Muscle of leg (tissue), 11 donors: Measurements from ENCODE around the gene IL3. TPM values are rescaled to one million over a fixed set of nuclear protein-coding genes. Genes with fewer than 3 reads are reported as not detected.

Source experiments
- DNase-seq: peaks from one replicate; pipeline ENCODE4 v3.0.0; 2013
- H3K27ac ChIP-seq: one replicate; pipeline ENCODE4 v1.5.1; 2013; ENCODE audit warnings: mild to moderate bottlenecking, low read length, control low read depth
- H3K27me3 ChIP-seq: one replicate; pipeline ENCODE4 v1.6.1; 2013; ENCODE audit warnings: low read length; ENCODE audit not compliant: control insufficient read depth, insufficient read depth
- H3K36me3 ChIP-seq: one replicate; pipeline ENCODE4 v1.6.1; 2013; ENCODE audit warnings: low read length; ENCODE audit not compliant: control insufficient read depth, insufficient read depth
- H3K4me1 ChIP-seq: one replicate; pipeline ENCODE4 v1.6.1; 2013; ENCODE audit warnings: low read length; ENCODE audit not compliant: control insufficient read depth, insufficient read depth
- H3K4me3 ChIP-seq: one replicate; pipeline ENCODE4 v1.5.1; 2013; ENCODE audit warnings: low read length, control low read depth
- H3K9me3 ChIP-seq: replicated peaks from 2 replicates; pipeline ENCODE4 v1.6.1; 2013; ENCODE audit warnings: low read depth, low read length; ENCODE audit not compliant: control insufficient read depth
- WGBS: methylation state at CpG from one replicate; pipeline ENCODE4 v1.1.5; 2013; ENCODE audit warnings: missing lambda C conversion rate; ENCODE audit not compliant: insufficient coverage; 5-methylcytosine and 5-hydroxymethylcytosine counted together
- polyA plus RNA-seq, 8 donors: library from polyadenylated mRNA; unstranded; fragments of 120-200 nt; gene quantifications; one replicate each; pipeline versions ENCODE4 v1.2.1 to v1.2.3, GENCODE V29; 2013; ENCODE audit warnings: inconsistent platforms in 1 of 8, low replicate concordance in 1 of 8; ENCODE audit not compliant: insufficient read length in 8 of 8, insufficient read depth in 1 of 8
- total RNA-seq: library from RNA; stranded (reverse); fragments of 120-200 nt; gene quantifications from one replicate; pipeline ENCODE4 v1.2.4, GENCODE V29; 2013

The IL3 gene
- total and polyA plus RNA-seq, 9 donors: not detected

DNA sequence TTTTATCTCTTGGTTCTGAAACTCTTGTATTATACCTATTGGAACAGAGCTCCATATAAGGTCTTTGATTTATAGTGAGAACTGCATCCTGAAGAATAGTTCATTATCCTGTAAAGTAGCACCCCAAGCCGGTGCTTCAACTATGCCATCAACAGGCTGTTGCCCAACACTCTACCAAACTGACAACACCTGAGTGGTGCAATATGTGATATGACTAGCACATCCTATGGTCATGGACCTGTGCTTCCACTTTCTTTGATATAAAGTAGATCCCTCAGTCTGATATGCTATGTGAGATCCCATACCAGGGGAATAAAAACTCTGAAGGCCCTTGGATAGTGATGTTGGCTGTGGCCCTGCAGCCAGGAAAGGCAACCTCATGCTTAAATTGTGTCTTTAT, 28.9 kb downstream of the IL3 start:
- Histone ChIP-seq H3K4me1 (peaks cover 36% of the 10 kb centered on the region), H3K4me3 (no peak overlapping the region), H3K36me3 (no peaks in the 10 kb centered on the region), H3K27ac (no peak overlapping the region), H3K9me3 (no peaks in the 10 kb centered on the region), H3K27me3 (no peaks in the 10 kb centered on the region)
- no CpG with 5 or more reads among the region's 1 CpG for WGBS
- no peak for DNase-seq

DNA sequence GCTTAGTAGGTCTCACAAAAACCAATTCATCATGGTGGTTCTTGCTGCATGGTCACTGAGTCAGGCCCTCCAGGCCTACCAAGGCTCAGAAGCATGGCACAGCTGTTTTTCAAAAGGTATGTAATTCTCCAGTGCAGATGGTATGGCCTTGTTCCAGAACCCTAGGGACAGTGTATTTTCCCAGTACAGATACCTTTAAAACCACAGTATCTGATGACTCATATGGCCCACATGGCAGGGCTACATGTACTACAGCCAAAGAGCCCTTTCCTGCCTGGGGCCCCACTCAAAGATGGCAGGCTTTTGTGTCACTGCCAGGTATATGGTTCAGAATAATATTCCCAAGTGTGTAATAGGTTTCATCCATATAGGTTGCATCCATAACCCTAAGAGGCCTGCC, 29.7 kb downstream of the IL3 start:
- Histone ChIP-seq H3K9me3 (no peaks in the 10 kb centered on the region), H3K4me3 (no peak overlapping the region), H3K36me3 (no peaks in the 10 kb centered on the region), H3K27ac (no peak overlapping the region), H3K4me1 (peaks cover 43% of the 10 kb centered on the region), H3K27me3 (no peaks in the 10 kb centered on the region)
- DNase-seq: no peak

GRCh38 chr5:132093271-132093670, 32.8 kb downstream of the IL3 start:
- Histone ChIP-seq H3K9me3 (no peaks in the 10 kb centered on the region), H3K27ac (no peak overlapping the region), H3K27me3 (no peaks in the 10 kb centered on the region), H3K36me3 (no peaks in the 10 kb centered on the region), H3K4me3 (no peak overlapping the region), H3K4me1 (peaks cover 24% of the 10 kb centered on the region)
- peak; percentile 43 for DNase-seq
- 80% methylated on average over 1 of the region's 3 CpGs for WGBS

- Histone ChIP-seq H3K4me1 (peaks cover 24% of the 10 kb centered on the region), H3K9me3 (no peaks in the 10 kb centered on the region), H3K27me3 (no peaks in the 10 kb centered on the region), H3K4me3 (no peak overlapping the region), H3K27ac (no peak overlapping the region), H3K36me3 (no peaks in the 10 kb centered on the region)
- DNase-seq: no peak
- WGBS: 58% methylated on average over 10 of the region's 12 CpGs
Observed at GRCh38 chr5:132094393-132095076, 34.1 kb downstream of the IL3 start.

DNA sequence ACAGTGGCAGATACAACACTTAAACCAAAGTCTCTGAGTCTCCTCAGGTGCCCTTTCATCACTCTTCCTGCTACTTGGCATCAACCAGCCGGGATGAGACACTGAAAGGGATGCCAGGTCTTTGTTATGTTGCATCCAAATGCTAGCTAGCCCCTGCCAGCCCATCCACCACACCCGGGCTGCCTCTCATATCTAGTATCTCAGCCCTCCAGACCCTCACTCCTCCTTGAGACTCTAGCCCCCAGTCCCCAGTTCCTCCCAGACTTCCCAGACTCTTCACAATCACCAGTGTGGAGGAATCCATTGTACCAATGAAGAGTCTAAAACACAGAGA, 34.6 kb downstream of the IL3 start:
- Histone ChIP-seq H3K27ac (no peak overlapping the region), H3K9me3 (no peaks in the 10 kb centered on the region), H3K27me3 (no peaks in the 10 kb centered on the region), H3K4me3 (no peak overlapping the region), H3K36me3 (no peaks in the 10 kb centered on the region), H3K4me1 (peaks cover 24% of the 10 kb centered on the region)
- 63% methylated on average over 2 of the region's 2 CpGs for WGBS
- no peak for DNase-seq

DNA sequence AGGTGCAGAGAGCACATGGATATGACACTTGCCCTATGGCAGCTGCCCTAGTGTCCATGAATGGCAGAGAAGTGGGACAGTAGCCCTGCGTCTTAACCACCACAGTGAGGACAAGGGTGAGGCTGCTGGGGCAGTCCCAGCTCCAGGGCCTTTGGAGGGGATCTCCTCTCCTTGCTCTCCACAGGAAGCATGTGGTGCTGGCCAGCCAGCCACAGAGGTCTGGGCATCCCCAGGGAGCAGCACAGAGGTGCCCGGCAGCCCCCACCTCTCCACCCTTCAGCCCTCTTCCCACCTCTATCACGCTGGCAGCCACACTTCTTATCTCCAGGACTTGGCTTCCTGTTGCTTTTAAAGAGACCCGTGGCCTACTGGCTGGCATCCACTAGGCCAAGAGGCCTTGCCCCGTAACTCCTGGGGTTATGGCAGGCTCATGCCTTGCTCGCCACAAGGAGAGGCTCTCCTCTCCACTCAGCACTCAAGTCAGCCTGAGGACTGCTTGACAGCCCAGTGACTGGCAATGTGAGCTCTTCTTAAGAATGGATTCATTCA, 35.0 kb downstream of the IL3 start:
- Histone ChIP-seq H3K27ac (no peak overlapping the region), H3K4me1 (peaks cover 24% of the 10 kb centered on the region), H3K4me3 (no peak overlapping the region), H3K9me3 (no peaks in the 10 kb centered on the region), H3K27me3 (no peaks in the 10 kb centered on the region), H3K36me3 (no peaks in the 10 kb centered on the region)
- WGBS: 80% methylated on average over 4 of the region's 6 CpGs
- DNase-seq: no peak

DNA sequence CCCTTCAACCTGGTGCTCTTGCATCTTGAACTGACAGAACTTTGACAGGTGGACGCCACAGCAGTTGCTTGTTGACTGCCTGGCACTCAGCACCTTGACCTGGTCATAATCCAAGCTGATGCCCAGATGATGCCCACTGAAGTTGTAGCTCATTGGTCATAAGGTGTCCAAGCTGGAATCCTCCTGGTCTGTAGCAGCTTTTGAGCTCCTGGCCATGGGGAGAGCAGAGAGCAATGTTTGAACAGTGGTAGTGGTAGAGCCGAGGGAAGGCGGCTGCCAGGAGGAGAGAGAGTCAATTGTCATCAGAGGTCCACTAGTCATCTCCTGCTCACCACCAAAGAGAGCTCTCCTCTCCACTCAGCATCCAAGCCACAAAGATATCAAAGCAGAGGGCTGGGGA, 36.4 kb downstream of the IL3 start:
- DNase-seq: no peak
- Histone ChIP-seq H3K36me3 (no peaks in the 10 kb centered on the region), H3K9me3 (no peaks in the 10 kb centered on the region), H3K27ac (no peak overlapping the region), H3K4me1 (peaks cover 24% of the 10 kb centered on the region), H3K4me3 (no peak overlapping the region), H3K27me3 (no peaks in the 10 kb centered on the region)
- 83% methylated on average over 1 of the region's 3 CpGs for WGBS

- Histone ChIP-seq H3K27me3 (no peaks in the 10 kb centered on the region), H3K9me3 (no peaks in the 10 kb centered on the region), H3K36me3 (no peaks in the 10 kb centered on the region), H3K4me3 (no peak overlapping the region), H3K27ac (no peak overlapping the region), H3K4me1 (peaks cover 24% of the 10 kb centered on the region)
- DNase-seq: no peak
- WGBS: 77% methylated on average over 4 of the region's 5 CpGs
Observed at GRCh38 chr5:132098151-132098594, 37.7 kb downstream of the IL3 start.

DNA sequence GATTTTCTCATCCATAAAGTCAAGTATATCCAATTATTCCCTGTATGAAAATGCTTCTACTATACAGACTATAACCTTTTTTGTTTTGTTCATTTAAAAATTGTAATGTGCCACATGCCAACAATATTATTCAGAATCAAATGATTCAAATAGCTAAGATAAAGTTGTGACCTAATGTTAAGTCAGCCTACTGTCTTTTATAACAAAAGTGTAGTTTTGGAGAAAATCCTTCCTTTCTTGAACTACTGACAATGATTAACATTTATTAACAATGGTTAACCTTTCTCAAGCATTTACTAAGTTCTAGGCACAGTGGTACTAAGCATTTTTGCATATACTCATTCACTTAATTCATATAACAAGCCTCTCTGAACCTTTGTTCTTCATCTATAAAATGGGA, 38.2 kb downstream of the IL3 start:
- Histone ChIP-seq H3K27ac (no peak overlapping the region), H3K4me1 (peaks cover 24% of the 10 kb centered on the region), H3K27me3 (no peaks in the 10 kb centered on the region), H3K4me3 (no peak overlapping the region), H3K9me3 (no peaks in the 10 kb centered on the region), H3K36me3 (no peaks in the 10 kb centered on the region)
- no peak for DNase-seq

- WGBS: no CpG with 5 or more reads among the region's 5 CpGs
- H3K4me1 ChIP-seq: peaks cover 23% of the 10 kb centered on the region
- no peak overlapping the region for H3K4me3 ChIP-seq
- no peak overlapping the region for H3K27ac ChIP-seq
- no peaks in the 10 kb centered on the region for H3K36me3 ChIP-seq
- no peak for DNase-seq
- H3K27me3 ChIP-seq: no peaks in the 10 kb centered on the region
- no peaks in the 10 kb centered on the region for H3K9me3 ChIP-seq
Observed at GRCh38 chr5:132099076-132099748, 38.8 kb downstream of the IL3 start.
